CD4-positive, alpha-beta T cell treated with Interleukin-10 for 1 hour (primary cell): ENCODE results near the gene LAMB2.

ENCODE experiments used
- DNase-seq: peaks from one replicate; pipeline ENCODE4 v3.0.0-alpha.2; 2020

Gene LAMB2

DNA sequence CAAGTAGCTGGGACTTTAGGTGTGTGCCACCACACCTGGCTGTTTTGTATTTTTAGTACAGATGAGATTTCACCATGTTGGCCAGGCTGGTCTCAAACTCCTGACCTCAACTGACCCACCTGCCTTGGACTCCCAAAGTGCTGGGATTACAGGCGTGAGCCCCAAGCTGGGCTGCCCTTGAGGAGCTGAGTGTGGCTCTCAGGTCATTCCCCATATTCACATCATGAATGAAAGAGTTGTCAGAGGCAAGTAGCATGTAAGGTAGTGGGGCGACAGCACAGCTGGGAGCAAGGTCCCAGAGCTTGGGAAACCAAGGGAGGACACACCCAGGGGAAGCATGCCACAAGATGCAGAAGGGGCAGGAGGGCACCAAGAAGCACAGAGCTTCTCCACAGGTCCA lies 28.3 kb upstream of the LAMB2 start:
- DNase-seq = no peak

DNA sequence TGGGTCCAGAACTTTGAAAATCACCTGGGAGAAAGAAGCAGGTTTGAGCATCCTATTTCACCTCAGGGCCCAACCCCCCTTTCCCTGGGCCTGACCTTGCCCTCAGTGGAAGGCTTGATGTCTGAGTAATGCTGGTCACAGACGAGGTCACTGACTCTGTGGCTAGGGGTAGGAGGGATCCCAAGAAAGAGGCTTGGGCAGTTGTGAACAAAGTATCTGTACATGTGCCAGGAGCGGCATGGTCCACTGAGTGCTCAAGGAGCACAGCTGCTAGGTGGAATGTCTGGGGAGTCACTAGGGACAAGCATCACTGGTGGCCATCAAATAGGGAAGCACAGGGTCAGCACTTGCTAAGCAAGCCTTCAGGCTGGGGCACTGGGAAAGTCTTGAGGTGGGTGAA lies 25.9 kb upstream of the LAMB2 start:
- no peak for DNase-seq

DNA sequence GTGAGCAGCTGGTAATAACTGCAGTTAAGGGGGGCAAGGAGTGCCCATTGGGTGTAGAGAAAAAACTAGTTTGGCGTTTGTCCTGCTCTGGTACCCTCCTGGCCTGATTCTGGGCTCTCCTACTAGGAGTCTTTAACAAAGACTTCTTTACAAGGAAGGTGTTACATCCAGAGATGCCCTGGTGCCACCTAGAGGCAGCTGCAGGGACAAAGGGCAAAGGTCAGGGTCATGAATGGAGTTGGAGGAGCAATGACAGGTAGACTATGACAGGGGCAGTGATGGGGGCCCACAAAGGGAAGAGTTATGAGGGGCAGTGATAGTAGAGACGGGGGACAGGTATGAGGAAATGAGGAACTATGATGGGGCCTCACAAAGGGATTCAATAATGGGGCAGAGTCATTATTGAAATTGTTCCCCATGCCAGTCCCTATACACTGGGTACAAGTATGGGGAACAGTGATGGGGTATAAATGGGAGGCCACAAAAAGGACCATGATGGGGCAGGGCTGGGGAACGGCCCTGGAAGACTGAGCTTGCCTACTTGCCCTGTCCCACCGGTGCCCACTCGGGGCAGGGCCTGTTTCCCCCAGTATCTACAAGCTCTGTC lies 25.4 kb upstream of the LAMB2 start:
- peak; percentile 75 for DNase-seq

GRCh38 chr3:49157289-49157688 lies 24.4 kb upstream of the LAMB2 start:
- no peak for DNase-seq

DNA sequence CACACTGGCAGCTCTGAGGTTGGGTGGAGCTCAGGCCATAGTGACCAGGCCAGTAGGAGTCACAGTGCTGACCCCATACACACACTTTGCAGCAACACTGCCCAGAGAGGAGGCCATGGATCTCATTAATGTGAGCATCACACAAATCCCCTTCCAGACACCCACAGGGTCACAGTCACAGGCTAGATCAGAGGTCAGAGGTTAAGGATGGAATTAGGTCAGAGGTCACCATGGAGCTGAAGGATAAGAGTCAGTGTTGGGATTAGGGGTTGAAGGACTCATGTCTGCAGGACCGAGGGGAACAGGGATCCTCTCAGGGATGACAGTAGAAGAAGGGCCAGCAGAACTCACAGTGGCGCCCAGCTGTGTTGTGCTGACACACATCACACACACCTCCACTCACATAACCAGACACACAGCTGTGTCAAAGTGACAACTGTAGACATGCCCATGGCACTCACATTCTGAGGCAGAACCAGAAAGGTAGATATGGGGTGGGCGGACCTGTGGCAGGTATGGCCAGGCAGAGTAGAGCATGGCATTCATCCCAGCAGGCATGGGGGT lies 20.6 kb upstream of the LAMB2 start:
- no peak for DNase-seq

- no peak for DNase-seq
These were observed 18.8 kb upstream of the LAMB2 start for GRCh38 chr3:49151610-49152009.

DNA sequence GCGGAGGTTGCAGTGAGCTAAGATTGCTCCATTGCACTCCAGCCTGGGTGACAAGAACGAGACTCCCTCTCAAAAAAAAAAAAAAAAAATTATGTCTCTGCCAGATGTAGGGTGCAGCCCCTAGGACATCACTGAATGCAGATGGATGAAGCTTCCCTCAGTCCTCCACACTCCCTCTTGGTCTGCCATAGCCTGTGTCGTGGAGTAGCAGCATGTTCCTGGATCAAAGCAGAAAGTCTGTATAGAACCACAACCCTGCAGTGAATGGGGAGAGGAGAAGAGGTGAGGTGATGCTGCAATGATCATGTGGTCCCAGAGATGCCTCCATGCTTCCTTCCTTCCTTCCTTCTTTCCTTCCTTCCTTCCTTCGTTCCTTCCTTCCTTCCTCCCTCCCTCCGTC lies 15.3 kb upstream of the LAMB2 start:
- no peak for DNase-seq

DNA sequence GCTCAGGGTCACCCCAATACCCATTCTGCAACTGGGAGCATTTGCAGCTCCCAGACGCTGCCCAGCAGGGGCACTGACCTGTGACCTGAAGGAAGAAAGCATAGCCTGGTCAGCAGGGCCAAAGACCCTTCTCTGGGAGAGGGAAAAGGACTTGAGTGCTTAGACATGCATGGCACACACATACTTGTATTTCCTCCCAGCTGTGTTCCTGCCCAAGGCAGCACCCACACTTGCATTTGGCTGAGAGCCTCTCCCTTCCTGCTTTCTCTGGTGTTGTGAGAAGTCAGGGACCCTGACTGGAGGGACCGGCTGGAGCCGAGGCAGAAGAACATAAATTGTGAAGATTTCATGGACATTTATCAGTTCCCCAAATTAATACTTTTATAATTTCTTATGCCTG lies 7.2 kb upstream of the LAMB2 start:
- no peak for DNase-seq

DNA sequence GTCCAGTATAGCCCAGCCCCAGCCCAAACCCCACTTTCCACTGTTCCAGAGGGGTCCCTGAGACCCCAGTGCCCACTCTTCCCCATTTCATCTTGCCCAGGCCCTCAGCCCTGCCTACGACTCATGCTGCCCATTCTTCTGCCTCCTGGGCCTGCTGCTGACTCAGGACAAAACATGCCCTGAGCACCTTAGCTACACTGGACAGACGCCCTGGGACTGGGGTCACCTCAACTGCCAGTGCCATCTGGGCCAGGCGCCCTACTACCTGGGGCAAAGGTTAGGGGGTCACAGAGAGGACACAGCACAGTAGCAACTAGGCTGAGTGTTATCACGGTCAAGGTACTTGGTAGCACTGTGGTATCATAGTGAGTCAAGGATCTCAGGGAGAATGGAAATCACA lies 2.6 kb upstream of the LAMB2 start:
- no peak for DNase-seq

DNA sequence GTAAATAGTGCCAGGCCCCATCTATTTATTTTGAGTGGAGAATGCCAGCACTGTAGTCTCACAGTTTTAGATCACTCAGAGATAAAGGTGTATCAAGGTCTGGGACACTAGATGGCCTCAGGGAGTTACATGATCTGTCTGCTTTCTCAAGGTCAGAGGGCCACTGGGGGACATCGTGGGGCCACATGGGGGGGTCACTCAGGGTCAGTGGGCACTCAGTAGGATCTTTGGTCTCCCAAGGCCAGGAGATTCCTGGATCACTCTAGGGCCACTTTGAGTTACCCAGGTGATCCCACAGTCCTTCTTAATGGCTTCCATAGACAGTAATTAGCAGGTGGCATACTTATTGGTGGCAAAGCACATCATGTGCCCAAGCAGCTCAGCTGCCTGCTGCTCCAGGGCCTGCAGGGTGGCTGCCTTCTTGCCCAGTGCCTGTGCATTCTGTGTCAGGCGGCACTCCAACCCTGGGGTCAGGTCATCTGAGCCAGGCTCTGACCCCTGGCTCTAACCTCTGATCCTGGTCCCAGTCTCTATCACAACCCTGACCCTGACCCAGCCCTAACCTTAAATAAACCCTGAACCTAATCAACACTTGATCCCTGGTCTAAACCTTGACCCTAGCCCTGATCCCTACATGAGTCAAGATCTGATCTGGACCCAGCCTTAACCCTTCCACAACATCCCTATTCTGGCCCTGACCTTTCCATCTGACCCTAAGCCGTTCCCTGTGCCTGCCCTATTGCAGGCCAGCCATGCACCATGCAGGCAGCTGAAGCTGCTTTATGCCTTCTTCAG lies 1.8 kb upstream of the LAMB2 start:
- DNase-seq = no peak

DNA sequence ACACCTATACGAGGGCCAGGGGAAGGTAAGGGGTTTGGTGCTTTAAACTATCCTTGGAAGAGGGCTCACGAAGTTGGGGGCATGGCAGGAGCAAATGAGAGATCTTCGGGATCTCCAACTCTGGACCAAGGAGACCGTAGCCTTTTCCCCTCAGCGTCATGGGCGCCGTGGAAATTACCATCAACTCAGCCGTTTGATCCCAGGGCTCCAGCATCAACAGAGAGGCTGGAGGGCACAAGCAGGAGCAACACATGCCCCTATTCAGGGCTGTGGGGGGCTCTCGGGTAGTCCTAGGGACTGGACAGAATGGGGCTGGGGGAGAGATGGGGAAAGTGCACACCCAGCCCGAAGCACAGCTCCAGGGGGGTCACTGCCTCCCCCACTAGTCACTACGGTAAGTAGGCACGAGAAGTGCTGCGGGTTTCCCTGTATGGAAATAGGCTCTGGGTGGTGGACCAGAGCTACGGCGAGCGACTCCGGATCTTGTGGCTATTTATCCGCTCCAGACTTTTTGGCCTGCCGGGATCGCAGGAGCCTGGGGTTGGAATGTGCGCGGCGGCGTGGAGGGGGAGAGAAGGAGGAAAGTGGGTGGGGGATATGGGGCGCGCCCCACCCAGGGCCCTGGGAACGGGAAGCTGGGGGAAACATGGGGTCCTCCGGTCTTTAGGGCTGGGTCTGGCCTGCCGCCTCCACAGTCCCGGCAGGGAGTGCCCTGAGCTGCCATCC lies 539 bp upstream of the LAMB2 start:
- no peak for DNase-seq

DNA sequence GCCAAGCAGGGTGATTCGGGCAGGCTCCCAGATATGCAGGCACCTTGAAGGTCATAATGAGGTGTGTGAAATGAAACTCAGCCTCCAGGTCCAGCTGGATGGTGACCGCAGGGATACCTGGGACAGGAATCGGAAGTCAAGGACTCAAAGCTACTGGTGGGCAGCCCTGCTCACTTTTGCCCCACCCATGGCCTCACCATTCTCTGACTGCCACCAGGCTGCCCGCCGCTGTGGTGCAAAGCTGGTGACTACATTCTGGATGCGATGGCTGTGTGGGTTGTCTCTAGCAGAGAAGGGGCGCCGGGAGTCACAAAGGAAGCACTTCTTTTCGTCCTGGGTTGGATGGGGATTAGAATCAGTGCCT lies 795 bp downstream of the LAMB2 start:
- DNase-seq = no peak

- no peak for DNase-seq
These were observed 1.3 kb downstream of the LAMB2 start for GRCh38 chr3:49131576-49131975.

GRCh38 chr3:49131040-49131439 lies 1.8 kb downstream of the LAMB2 start:
- no peak for DNase-seq

- DNase-seq = no peak
These were observed 7.7 kb downstream of the LAMB2 start for GRCh38 chr3:49124991-49125670.

DNA sequence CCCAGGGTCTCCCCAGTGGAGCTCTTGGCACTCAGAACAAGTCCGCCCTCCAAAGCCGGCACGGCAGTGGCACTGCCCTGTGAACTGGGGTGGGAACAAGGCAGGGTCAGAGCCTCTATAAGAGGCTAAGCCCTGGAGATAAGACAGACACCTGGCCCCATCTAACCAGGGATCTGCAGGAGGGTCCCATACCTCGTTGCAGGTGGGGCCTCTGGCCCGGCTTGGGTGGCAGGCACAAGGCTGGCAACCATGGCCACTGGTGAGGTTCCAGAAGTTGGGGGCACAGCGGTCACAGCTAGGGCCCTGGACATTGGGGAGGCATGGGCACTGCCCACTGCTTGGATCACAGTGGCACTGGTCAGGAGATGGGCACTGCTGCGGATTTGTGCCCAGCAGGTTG lies 8.6 kb downstream of the LAMB2 start:
- no peak for DNase-seq

- DNase-seq = no peak
These were observed 9.2 kb downstream of the LAMB2 start for GRCh38 chr3:49123687-49124086.

DNA sequence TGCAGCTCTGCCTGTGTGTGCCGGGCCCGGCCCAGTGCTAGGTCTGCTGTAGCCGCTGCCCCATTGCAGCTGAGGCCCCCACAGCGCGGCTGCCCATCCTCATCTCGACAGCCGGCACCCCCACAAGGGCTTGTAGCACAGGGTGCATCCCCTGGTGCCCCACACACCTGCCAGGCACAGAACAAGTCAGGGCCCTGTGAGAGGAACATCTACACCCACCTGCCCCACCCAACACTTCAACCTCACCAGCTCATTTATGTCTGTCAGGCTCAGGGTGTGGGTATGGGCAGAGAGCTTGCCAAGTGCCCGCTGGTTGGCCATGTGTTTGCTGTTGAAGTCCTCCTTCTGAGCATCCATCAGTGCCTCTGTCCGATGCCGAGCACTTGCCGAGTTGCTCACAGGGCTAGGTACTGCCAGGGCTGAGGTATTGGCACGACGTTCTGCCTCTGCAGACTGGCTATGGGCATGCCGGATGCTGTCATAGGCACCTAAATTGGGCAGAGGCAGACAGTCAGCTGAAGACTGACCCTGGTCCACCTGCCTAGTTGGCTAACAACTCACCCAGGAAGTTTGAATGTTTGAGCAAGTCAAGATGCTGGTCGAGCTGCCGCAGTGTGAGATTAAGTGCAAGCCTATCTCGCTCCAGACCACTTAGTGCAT lies 9.8 kb downstream of the LAMB2 start:
- DNase-seq = no peak

DNA sequence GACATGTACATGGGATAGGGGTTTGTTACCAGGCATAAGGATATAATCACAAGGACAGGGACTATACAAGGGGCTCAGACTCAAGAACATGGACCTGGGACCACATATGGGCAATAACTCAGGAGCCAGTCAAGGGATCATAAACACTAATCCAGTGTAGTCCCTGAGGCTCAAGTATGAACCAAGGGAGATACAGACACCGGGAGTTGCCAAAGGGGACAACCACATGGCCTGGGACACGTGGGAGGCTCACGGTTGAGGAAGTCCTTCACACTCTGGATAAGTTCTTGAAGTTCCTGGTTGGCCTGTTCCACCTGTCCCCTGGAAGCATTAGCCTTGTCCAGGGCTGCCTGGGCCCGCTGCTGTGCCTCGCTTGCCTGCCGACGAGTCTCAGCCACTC lies 10.4 kb downstream of the LAMB2 start:
- DNase-seq = no peak

DNA sequence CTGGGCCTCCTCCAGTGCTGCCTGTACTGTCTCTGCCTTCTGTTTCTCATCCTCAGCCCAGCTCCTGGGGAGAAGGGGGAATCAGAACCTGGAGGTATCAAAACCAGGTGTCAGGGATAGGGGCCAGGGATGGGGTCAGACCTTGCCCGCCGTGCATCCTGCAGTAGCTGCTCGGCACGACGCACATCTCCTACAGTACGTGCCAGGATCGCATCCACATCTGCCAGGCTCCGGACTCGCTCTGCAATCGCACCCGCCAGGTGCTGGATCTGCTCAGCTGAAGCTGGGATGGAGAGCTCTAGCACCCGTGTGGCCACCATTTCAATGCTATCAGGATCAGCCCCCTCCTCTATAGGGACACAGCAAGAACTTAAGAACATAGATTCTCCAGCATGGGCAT lies 10.8 kb downstream of the LAMB2 start:
- DNase-seq = no peak

DNA sequence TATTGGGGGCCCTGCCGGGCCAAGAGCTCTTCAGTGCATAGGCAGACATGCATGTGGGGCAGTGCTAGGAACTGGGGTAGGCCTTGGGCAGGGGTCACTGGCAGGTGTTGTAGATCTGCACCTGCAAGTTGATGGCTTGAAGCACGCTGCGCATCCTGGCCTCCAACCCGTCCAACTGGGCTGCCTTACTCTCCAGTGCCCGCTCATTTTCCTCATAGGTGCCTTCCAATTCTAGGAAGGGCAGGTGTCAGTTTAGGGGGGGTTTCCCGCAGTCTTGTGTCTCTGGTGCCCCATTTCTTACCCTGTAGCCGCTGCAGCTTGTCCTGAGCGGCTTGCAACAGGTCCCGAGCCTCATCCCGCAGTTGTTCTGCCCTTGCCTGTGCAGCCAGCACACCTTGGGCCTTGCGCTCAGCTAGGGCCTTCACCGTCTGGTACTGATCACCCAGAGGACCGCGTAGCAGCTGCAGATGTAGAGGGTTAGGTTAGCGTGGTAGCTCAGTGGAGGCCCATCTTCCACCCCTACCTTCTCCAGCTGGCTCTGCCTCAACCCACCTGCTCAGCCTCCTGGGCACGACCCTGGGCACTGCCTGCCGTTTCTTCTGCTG lies 11.6 kb downstream of the LAMB2 start:
- no peak for DNase-seq

GRCh38 chr3:49120438-49121131 lies 12.3 kb downstream of the LAMB2 start, which contains the start of gene USP19:
Gene USP19, minus strand, starts transcription at chr3:49120823. Its CDS starts 1,678 bp downstream, at chr3:49119145.
- DNase-seq = peak; percentile 96
